Heart right ventricle (tissue), 16 donors: ENCODE measurements around the gene GDF11. TPM values are rescaled to one million over a fixed set of nuclear protein-coding genes. Genes with fewer than 3 reads are reported as not detected.

Experiments
- ATAC-seq, 8 donors: fragments of 200-7000 bp; cut with Tn5 transposase; one replicate each; pipeline ENCODE4 v1.9.1; 2020; ENCODE audit warnings: mild to moderate bottlenecking in 8 of 8, moderate library complexity in 8 of 8, moderate number of reproducible peaks in 1 of 8
- DNase-seq, 2 donors: peaks; one replicate each; pipeline ENCODE4 v3.0.0-alpha.2; 2020
- H3K27ac ChIP-seq, 10 donors: fragments of 200-600 bp; sonication (generic) in 2 of 10; one replicate each; pipeline versions ENCODE4 v1.5.0 to v1.8.0; 2020 to 2022; ENCODE audit warnings: mild to moderate bottlenecking in 3 of 10
- H3K27me3 ChIP-seq, 7 donors: fragments of 200-600 bp; one replicate each; pipeline ENCODE4 v1.8.0; 2021 to 2022; ENCODE audit warnings: mild to moderate bottlenecking in 2 of 7
- H3K36me3 ChIP-seq, 9 donors: fragments of 200-600 bp; sonication (generic) in 1 of 9; one replicate each; pipeline versions ENCODE4 v1.5.0 to v1.8.0; 2020 to 2022; ENCODE audit warnings: mild to moderate bottlenecking in 2 of 9
- H3K4me1 ChIP-seq, 9 donors: fragments of 200-600 bp; sonication (generic) in 1 of 9; one replicate each; pipeline versions ENCODE4 v1.5.0 to v1.8.0; 2020 to 2022; ENCODE audit warnings: mild to moderate bottlenecking in 4 of 9
- H3K4me3 ChIP-seq, 10 donors: fragments of 200-600 bp; sonication (generic) in 2 of 10; one replicate each; pipeline versions ENCODE4 v1.5.0 to v1.8.0; 2020 to 2022; ENCODE audit warnings: mild to moderate bottlenecking in 7 of 10, moderate library complexity in 2 of 10
- H3K9me3 ChIP-seq, 11 donors: fragments of 200-600 bp in 10 of 11; sonication (generic) in 2 of 11; one replicate each; pipeline versions ENCODE4 v1.5.0 to v1.8.0; 2013 to 2022; ENCODE audit warnings: mild to moderate bottlenecking in 2 of 11, control low read depth in 1 of 11, moderate library complexity in 1 of 11
- CTCF ChIP-seq, 9 donors: fragments of 200-600 bp; sonication (generic) in 2 of 9; IDR thresholded peaks; one replicate each; pipeline versions ENCODE4 v1.5.0 to v1.8.0; 2021 to 2022; ENCODE audit warnings: antibody characterized with exemption in 9 of 9, mild to moderate bottlenecking in 5 of 9, moderate library complexity in 1 of 9
- WGBS, 2 donors: extraction: QIAGEN DNeasy Blood & Tissue Kit; methylation state at CpG; one replicate each; pipeline ENCODE4 v1.1.7; 2013; ENCODE audit warnings: inconsistent platforms in 1 of 2; 5-methylcytosine and 5-hydroxymethylcytosine counted together
- intact Hi-C, 10 donors: fragments of 100-400 bp; cut with DNase I; formaldehyde crosslinking; loops; one replicate each; pipeline versions ENCODE4 v1.11.1 to v1.14.2; 2022
- polyA plus RNA-seq, 2 donors: library from polyadenylated mRNA; stranded (reverse); fragments of 200-250 nt; gene quantifications; one replicate each; pipeline ENCODE4 v1.2.3, GENCODE V29; 2013
- total RNA-seq, 10 donors: library from RNA; stranded (reverse); fragmentation: NEBNext Ultra II Directional in 3 of 10; extraction: Animal tissue kit (Norgen Biotek cat#: 25700) in 3 of 10; gene quantifications; one replicate each; pipeline versions ENCODE4 v1.2.1 to v1.2.4, GENCODE V29; 2021 to 2023
- donor health status: Arrhythmogenic right ventricular cardiomyopathy.
- donor health status: ischemic (EF 13 %, LVEDD 7.1; RV severe dilation, severe dysfunction).
- donor health status: healthy with polysubstance abuse.
- donor health status: DM: no; HTN: yes; CAD: no.
- donor health status: DM: no; HTN: no; CAD: no.
- donor health status: ischemic (EF 25% LVEDD 6.9; RV normal size, moderate dysfunction).
- donor health status: ischemic (EF 25% LVEDD 5.7; RV mildly dilated, moderate dysfunction).
- donor health status: healthy.
- donor health status: DM: yes; HTN: yes; CAD: no.
- donor health status: Ischemic cardiomyopathy.
- donor health status: ischemic (EF 35%, LVEDD 5.7; RV mildly dilated, moderate dysfunction).
- donor health status: nonischemic (EF 11% LVEDD 7.7; RV severe dilation, severe dysfunction).
- donor health status: DM: yes; HTN: yes; CAD: no.
- donor health status: PGD.
- donor health status: ischemic (EF 29% LVEDD 5.4; RV normal size, mild dysfunction).
- donor health status: nonischemic (EF 23%, LVEDD 6.1; RV moderate dilation, normal function).

The GDF11 gene
- total and polyA plus RNA-seq, 12 donors, result 3.2 to 17.6 (median 11.7) TPM

- peak; percentile 86 to 93 (median 90) for ATAC-seq
- no peaks in the 10 kb centered on the region for H3K27me3 ChIP-seq
- no peak for TF ChIP-seq CTCF (IDR thresholded peaks at IDR 0.05)
- peak within 1 kb of the TSS; percentile 66 to 98 (median 87) for H3K4me3 ChIP-seq
- H3K9me3 ChIP-seq, result no peaks in the 10 kb centered on the region
- peak; percentile 91 to 94 for DNase-seq
- peaks cover 0 to 35% (median 24%) of the 10 kb centered on the region in 9 donors for H3K36me3 ChIP-seq
- 0 to 1% methylated on average over 46 to 61 of the region's 61 CpGs for WGBS, 2 donors
- peaks cover 14 to 60% (median 51%) of the 10 kb centered on the region in 9 donors for H3K4me1 ChIP-seq
- H3K27ac ChIP-seq, result peak within 1 kb of the TSS; percentile 96 to 100 (median 99)
- intact Hi-C loops, result loop anchor here in 3 of 10 donors (2.0 to 5.0 kb wide), 3 partner anchors 20 to 72 kb away; a partner anchor contains a TSS
Measured at GRCh38 chr12:55728939-55729818, 13.7 kb upstream of the GDF11 start, which contains the start of gene CD63. TSS of gene CD63 (minus strand) at chr12:55729009. CDS start at chr12:55728341, 668 bp downstream.

GRCh38 chr12:55729819-55730818, 12.8 kb upstream of the GDF11 start:
- Histone ChIP-seq H3K36me3 (peaks cover 0 to 25% (median 18%) of the 10 kb centered on the region in 9 donors), H3K4me1 (peaks cover 14 to 50% (median 43%) of the 10 kb centered on the region in 9 donors), H3K9me3 (no peaks in the 10 kb centered on the region), H3K27me3 (no peaks in the 10 kb centered on the region), H3K27ac (peak overlapping the region; percentile 96 to 100 (median 99)), H3K4me3 (peak overlapping the region; percentile 66 to 98 (median 87))
- peak in 3 of 9 donors; percentile 15 to 26 (median 19) for TF ChIP-seq CTCF (IDR thresholded peaks at IDR 0.05)
- intact Hi-C loops, result loop anchor here in 5 of 10 donors (2.0 to 10.0 kb wide), 7 partner anchors 21 to 385 kb away; partner anchors contain the start of genes DGKA (in 1 of the 5), RPL41 (in 1 of the 5), RPS26 (in 1 of the 5) and ZC3H10 (in 1 of the 5)
- 7 to 8% methylated on average over 19 of the region's 19 CpGs for WGBS, 2 donors
- DNase-seq (no peak), ATAC-seq (peak in 6 of 8 donors; percentile 3 to 13 (median 10))

DNA sequence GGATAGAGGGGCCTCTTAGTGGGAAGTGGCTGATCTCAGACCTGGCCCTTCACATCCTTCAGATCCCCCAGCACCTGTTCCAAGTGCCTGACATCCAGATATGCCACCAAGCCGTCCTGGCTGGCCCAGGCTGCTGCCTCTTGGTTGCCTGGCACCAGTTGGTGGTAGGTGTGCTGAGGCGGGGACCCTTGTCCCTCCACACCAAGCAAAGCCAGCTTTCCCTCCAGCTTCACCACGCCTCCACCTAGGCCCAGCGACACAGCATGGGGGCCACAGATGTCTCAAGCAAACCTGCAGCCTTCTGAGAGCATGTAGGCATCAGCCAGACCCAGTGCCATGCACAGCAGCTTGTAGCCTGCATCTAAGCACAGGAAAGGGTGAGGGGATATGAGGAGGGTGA, 10.6 kb upstream of the GDF11 start:
- DNase-seq, result no peak
- H3K4me1 ChIP-seq, result peaks cover 12 to 37% (median 29%) of the 10 kb centered on the region in 9 donors
- intact Hi-C loops, result loop anchor here in 4 of 10 donors (10.0 kb wide), 4 partner anchors 203 to 383 kb away; partner anchors contain the start of genes DGKA (in 1 of the 4), RPL41 (in 1 of the 4), RPS26 (in 1 of the 4) and ZC3H10 (in 1 of the 4)
- WGBS, 2 donors, result 78 to 79% methylated on average over 4 of the region's 4 CpGs
- no peaks in the 10 kb centered on the region for H3K27me3 ChIP-seq
- no peak overlapping the region for H3K4me3 ChIP-seq
- H3K36me3 ChIP-seq, result peaks cover 0 to 3% (median 0%) of the 10 kb centered on the region in 9 donors
- no peak for ATAC-seq
- no peak for TF ChIP-seq CTCF (IDR thresholded peaks at IDR 0.05)
- H3K9me3 ChIP-seq, result no peaks in the 10 kb centered on the region
- no peak overlapping the region for H3K27ac ChIP-seq
